MG63 (cell line): ENCODE measurements around the gene PXDC1. TPM values are rescaled to one million over a fixed set of nuclear protein-coding genes. Genes with fewer than 3 reads are reported as not detected.
A peak's percentile ranks its signal among the peaks of the same experiment; 100 is the strongest.
"Not testable (repeated sequence)": the region's sequence is repeated elsewhere in the genome, so short reads cannot be mapped to it uniquely, and the experiment has no call there.

Experiments
- DNase-seq: peaks from one replicate; pipeline ENCODE4 v3.0.0-alpha.2; 2020
- H3K27me3 ChIP-seq: fragments of 250-450 bp; sonication (Bioruptor Pico); 2 replicates; pipeline ENCODE4 v1.5.1; 2020; ENCODE audit warnings: mild to moderate bottlenecking, moderate library complexity
- H3K36me3 ChIP-seq: fragments of 250-450 bp; sonication (Bioruptor Pico); 2 replicates; pipeline ENCODE4 v1.5.1; 2020; ENCODE audit warnings: mild to moderate bottlenecking, moderate library complexity
- H3K4me3 ChIP-seq: fragments of 250-450 bp; sonication (Bioruptor Pico); 2 replicates; pipeline ENCODE4 v1.5.1; 2020; ENCODE audit warnings: mild to moderate bottlenecking, moderate library complexity
- H3K9me3 ChIP-seq: fragments of 250-450 bp; sonication (Bioruptor Pico); 2 replicates; pipeline ENCODE4 v1.5.1; 2020; ENCODE audit warnings: mild to moderate bottlenecking, moderate library complexity
- total RNA-seq: library from RNA; depleted of rRNA; stranded (reverse); fragments of >200 nt; shearing (Covaris generic); gene quantifications from 2 replicates; pipeline ENCODE4 v1.2.3, GENCODE V29; 2014; ENCODE audit warnings: low replicate concordance

The PXDC1 gene
- total RNA-seq, 1 experiment from 2014 or later, result 71.9 TPM

DNA sequence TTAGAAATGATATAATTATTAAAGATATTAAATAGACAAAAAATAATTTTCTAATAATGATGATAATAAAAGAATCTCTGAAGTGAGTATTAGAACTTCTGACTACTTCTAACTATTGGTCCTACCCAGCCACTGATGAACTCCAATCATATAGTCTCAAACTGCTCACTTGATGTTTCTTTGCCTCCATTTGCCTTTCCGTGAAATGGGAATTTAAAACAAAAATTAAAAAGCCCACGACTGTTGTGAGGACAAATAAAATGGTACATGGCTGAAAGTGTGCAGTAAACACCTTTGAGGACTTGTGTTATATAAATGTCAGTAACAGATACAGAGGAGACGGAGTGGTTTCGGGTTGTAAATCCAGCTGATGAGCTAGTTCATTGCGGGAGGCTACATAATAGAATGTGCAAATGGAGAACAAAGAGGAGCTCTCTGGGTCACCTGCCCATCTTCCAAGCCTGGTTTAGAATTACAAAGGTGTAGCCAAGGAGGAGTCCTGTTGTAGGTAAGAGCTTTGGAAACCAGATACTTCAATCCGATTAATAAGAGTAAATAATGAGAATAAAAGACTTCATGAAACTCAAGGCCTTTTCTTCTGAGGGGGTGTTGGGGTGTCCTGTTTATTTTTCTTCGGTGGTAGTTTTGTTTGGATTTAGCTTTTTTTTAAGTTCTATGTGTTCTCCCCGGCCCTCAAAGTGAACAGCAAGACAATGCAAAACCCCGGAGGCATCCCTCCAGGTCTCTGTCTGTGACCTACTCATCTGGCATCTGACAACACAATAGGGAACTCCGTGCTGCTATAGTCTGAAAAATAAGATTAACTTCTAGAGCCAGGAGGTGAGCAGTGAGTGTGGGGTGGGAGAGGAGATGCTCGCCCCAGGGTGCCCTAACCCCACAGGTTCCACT is 4.4 kb upstream of the PXDC1 start:
- no peaks in the 10 kb centered on the region for H3K9me3 ChIP-seq
- no peak for DNase-seq
- H3K4me3 ChIP-seq, result no peak overlapping the region
- no peaks in the 10 kb centered on the region for H3K27me3 ChIP-seq
- H3K36me3 ChIP-seq, result no peaks in the 10 kb centered on the region

DNA sequence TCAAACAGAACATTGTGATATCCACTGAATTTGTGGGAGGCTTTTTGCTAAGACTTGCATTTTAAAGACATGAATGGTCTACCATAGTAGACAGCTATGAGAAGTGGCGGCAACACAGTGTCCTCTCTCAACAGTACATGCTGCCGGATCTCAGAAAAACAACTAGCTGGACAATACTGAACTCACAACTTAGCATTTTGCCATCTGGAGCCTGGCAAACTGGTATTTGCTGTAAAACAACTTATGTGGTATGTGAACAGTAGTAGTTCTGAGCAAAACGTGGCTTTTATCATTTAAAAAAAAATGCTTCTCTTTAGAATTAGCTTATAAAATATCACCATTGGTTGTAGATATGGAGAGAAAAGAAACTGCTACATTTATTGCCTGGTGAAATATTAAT is 3.3 kb upstream of the PXDC1 start:
- H3K27me3 ChIP-seq, result no peaks in the 10 kb centered on the region
- no peak overlapping the region for H3K4me3 ChIP-seq
- no peak for DNase-seq
- H3K36me3 ChIP-seq, result peaks cover under 1% of the 10 kb centered on the region
- no peaks in the 10 kb centered on the region for H3K9me3 ChIP-seq

DNA sequence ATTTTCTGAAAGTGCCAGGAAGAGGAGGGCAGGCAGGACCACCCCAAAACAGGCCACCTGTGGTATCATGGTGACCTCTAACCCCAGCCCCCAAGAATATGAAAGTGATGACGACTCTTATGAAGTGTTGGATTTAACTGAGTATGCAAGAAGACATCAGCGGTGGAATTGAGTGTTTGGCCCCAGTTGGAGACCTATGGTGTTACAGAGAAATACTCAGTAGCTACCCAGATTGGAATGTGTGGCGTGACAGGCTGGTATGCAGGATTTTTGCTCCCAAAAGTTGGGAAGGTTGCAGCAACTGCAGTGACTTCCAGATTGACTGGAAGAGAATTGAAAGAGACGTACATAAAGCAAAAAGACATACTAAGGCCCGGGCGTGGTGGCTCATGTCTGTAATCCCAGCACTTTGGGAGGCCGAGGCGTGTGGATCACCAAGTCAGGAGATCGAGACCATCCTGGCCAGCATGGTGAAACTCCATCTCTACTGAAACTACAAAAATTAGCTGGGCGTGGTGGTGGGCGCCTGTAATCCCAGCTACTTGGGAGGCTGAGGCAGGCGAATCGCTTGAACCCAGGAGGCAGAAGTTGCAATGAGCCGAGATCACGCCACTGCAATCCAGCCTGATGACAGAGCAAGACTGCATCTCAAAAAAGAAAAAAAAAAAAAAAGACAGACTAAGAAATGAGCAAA is 2.7 kb upstream of the PXDC1 start:
- not testable (repeated sequence) for DNase-seq, H3K9me3 ChIP-seq, H3K36me3 ChIP-seq, H3K4me3 ChIP-seq, H3K27me3 ChIP-seq

DNA sequence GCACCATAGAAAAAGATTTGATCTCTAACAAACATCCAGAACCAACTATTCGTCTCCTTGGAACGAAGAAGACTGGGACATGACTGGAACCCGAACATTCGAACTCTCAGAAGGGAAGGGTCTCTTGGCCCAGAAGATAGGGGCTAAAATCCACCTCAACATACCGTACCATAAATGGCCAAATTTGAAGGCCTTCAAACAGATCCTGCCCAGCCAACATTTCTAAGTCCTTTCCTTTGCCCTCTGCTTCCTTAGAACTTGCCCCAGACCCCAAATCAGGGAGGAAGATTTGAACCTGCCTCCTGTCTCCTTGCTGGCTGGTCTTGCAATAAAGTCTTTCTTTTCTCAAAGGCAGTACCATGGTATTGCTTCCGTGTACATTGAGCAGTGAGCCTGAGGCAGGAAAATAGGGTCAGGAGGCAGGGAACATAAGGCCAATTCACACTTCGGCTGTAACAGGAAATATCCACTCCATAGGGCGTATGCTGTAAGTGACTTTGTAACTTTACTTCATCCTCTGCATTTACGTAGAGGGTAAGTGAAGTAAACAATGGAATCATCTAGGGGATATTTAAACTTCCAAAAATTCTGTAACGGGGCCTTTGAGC is 1.8 kb upstream of the PXDC1 start:
- no peak overlapping the region for H3K4me3 ChIP-seq
- DNase-seq, result no peak

DNA sequence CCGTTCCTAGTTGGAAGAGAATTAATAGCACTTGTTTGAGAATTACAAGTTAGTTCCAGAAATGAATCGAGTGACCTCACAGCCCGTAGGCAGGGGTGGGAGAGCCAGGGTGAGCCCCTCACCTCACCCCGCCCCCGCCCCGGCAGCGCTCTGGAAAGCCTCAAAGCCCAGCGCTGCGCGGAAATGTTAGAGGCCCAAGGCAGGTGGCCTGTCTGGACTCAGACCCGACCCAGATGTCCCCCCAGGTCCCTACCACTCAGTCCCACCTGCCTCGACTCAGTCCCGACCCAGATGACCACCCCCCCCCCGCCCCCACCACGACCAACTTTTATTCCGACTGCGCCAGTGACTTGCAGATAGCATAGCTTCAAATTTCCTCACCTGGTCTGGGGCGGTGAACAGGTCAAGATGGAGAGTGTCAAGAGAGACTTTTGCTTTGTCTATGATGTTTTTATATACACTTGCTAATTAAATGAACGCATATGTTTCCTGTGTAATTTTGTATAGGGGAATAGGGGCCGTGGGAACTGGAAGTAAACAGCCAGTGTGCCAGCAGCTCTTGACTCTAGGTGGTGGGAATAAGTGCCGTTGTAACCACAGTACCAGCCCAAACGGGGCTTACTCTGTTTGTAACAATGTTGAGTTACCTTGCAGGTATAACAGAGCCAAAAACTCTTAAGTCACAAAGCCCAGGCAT is 1.2 kb upstream of the PXDC1 start:
- Histone ChIP-seq H3K27me3 (no peaks in the 10 kb centered on the region), H3K4me3 (peak overlapping the region; percentile 66), H3K9me3 (no peaks in the 10 kb centered on the region), H3K36me3 (peaks cover 14% of the 10 kb centered on the region)
- no peak for DNase-seq

More for the DNA sequence above, 1.8 kb upstream of the PXDC1 start:
- H3K27me3 ChIP-seq, result no peaks in the 10 kb centered on the region
- no peaks in the 10 kb centered on the region for H3K9me3 ChIP-seq
- H3K36me3 ChIP-seq, result peaks cover 7% of the 10 kb centered on the region

DNA sequence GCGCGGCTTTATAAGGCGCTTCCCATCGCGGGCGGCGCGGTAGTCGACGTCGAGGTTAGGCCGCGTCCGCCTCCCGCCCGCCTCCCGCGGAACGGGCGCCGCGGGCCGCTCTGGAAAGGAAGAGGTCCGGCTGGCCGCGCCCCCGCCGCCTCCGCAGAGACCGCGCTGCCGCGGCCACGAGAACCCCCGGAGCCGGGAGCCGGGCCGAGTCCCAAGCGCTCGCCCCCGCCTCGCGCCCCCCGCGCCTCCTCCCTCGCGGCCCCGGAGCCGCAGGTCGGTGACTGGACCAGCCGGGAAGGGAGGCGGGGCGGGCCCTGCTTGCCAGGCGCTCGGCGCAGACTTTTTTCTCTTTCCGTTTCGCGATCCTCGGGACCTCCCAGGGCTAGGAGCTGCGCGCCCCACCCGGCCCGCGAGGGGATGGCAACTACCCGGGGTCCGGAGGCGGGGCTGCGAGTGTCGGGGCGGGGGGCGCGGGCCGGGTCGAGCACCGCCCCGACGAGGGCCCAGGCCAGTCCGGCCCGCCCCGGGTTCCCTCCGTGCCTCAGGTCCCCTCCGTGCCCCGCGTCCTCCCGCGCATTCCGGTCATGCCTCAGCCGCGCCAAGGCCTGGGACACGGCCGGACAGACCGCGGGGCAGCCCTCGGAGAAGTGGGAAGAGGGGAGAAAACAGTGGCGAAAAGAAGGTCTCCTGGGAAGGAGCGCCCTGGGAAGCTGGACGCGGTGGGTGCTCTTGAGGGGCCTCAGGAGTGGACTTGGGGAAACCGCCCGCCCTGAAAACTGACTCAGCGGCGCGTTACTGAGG is 417 bp upstream of the PXDC1 start:
- Histone ChIP-seq H3K4me3 (peak overlapping the region; percentile 66), H3K9me3 (no peaks in the 10 kb centered on the region), H3K36me3 (peaks cover 18% of the 10 kb centered on the region), H3K27me3 (no peaks in the 10 kb centered on the region)
- peak; percentile 91 for DNase-seq

DNA sequence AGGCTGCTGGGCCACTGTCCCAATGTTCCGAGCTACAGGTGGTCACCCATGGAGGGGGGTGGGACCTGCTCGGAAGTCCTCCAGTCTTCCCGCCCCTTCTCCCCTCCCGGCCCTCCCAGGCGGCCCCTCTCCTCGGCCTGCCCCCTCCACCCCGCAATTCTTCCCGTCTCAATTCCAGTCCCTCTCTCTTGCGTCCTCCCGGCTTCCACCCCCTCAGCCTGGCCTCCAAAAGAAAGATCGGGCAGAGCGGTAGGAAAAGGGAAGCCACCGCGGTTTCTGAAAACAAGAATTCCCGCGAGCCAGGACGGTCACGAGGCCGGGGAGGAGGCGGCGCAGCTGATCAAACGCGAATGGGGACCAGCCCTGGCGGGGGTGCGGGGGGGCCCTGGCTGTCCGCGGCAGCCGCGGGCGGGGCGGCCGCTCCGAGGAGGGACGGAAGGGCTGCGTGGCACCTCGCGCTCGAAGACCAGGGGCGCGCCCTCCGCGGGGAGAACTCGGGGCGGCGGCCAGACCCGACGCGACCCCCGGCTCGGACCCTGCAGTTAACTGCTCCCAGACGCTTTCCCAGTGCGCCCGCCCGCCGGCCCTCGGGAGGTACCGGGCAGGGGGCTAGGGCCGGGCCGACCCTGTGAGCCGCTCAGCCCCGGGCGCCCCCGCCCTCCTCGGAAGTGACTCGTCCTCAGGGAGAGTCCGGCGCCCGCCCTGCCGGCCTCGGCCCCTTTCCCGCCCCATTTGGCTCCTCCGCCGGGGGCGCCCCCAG is 1.0 kb downstream of the PXDC1 start:
- peak overlapping the region; percentile 66 for H3K4me3 ChIP-seq
- peaks cover 26% of the 10 kb centered on the region for H3K36me3 ChIP-seq
- peak; percentile 66 for DNase-seq
- no peaks in the 10 kb centered on the region for H3K9me3 ChIP-seq
- no peaks in the 10 kb centered on the region for H3K27me3 ChIP-seq

DNA sequence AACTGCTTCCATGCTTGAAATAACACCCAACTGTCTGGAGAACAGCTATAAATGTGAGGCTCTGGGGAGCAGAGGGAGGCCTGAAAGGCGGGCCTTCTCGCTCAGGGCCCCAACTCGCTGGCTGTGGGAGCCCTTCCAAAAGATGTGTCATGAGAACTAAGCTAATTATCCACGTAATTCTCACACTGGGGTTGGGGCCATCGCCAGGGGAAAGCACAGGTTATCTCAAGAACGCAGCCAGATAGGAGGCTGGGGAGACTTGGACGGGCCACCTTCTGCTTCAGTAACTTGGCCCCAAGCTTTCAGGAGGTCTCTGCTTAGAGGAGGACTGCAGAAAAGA is 1.6 kb downstream of the PXDC1 start:
- Histone ChIP-seq H3K9me3 (no peaks in the 10 kb centered on the region), H3K27me3 (no peaks in the 10 kb centered on the region), H3K36me3 (peaks cover 32% of the 10 kb centered on the region), H3K4me3 (peak overlapping the region; percentile 66)
- DNase-seq, result peak; percentile 70

DNA sequence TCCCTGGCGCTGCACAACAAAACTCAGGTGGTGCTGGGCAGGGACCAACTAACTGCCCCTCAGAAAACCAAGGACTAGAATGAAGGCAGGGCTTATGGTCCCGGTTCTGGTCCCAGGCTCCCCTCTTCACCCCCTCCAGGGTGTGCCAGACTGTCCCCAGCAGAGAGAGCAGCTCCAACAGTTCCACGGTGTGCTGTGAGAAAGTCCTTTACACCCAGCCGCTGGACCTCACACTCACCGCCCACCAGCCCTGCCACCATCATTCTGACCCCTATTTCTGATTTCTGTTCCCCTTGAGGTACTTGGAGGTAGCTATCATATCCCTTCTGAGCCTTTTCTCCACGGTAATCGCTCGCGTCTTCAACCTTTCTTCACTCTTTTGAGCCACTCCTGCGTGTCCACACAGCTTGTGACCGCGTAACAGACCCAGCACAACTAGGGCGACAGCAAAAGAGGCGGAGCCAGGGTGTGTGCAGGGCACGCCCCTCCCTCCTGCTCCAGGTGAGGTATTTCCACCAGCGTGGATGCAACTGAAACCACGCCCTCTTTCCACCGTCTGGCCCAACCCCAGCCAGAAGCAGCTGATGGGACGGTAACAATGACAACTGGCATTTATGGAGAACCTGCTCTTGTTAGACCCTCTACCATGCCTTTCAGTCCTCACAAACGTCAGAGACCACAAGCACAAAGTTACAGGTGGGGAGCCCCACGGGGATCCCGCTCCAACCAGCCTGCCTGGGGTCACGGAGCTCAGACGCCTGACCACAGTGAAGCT is 2.3 kb downstream of the PXDC1 start:
- H3K36me3 ChIP-seq, result peaks cover 32% of the 10 kb centered on the region
- H3K27me3 ChIP-seq, result no peaks in the 10 kb centered on the region
- no peak for DNase-seq
- peak overlapping the region; percentile 66 for H3K4me3 ChIP-seq
- no peaks in the 10 kb centered on the region for H3K9me3 ChIP-seq

DNA sequence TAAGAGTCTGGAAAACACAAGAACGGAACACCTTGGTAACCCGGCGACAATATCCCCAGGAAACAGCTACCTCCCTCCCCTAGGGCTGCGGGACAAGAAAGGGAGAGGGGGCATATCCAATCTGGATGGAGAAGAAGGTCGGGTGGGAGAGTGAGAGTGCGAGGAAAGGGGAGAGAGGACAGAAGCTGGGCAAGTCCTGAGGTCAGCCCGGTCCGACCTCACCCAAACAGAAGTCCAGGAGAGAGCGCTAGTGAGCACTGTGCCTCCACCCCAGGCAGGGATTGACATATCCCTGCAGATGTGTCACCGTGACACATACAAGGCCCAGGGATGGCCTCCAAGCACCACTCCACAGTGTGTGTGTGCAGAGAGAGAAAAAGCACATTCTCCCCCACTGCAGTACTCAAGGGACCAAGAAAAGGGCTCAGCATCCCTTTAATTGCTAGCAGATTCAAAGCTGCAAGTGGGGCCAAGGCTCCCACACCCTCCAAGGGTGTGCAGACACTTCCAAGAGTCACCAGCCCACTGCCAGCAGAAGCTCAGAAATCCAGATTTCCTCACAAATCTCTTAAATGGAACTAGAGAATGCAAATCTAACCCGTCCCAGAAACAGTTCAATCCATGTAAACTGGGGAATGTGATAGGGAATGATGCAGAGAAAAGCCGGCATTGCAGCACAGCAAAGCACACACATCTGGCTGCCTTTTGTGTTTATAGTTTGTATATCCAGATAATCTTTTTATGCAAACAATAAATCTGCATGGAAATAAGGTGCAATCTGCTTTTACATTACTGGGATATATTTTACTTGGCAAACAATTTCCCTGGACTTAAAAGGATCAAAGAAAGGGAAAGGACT is 3.1 kb downstream of the PXDC1 start:
- no peaks in the 10 kb centered on the region for H3K9me3 ChIP-seq
- H3K36me3 ChIP-seq, result peaks cover 32% of the 10 kb centered on the region
- H3K4me3 ChIP-seq, result peak overlapping the region; percentile 66
- H3K27me3 ChIP-seq, result no peaks in the 10 kb centered on the region
- DNase-seq, result peak; percentile 80

DNA sequence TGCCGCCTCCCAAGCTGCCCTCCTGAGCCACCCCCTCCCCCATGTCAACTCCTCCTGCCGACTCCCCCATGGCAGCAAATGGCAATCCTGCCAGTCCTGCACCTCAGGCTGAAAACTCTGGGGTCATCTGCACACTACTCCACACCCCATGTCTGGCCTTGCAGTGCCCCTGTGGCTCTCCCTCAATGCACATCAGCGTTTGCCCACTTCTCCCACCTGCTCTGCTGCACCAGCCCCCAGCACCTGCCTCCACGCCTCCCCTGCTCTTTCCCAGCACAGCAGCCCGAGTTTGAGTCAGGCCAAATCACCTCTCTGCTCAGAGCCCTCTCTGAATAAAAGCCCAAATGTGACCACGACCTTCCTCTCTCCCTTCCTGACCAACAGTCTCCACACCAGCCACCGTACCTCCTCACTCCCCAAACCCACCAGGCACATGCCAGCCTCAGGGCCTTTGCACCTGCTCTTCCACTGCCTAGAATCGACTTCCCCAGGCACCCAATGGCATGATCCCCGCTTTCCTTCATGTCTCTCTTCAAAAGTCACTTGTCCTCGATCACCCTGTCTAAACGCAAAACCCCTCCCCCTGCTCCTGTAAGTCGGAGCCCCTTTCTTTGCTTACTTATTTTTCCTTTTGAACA is 4.3 kb downstream of the PXDC1 start:
- DNase-seq, result no peak
- Histone ChIP-seq H3K4me3 (no peak overlapping the region), H3K36me3 (peaks cover 33% of the 10 kb centered on the region), H3K27me3 (no peaks in the 10 kb centered on the region), H3K9me3 (no peaks in the 10 kb centered on the region)

DNA sequence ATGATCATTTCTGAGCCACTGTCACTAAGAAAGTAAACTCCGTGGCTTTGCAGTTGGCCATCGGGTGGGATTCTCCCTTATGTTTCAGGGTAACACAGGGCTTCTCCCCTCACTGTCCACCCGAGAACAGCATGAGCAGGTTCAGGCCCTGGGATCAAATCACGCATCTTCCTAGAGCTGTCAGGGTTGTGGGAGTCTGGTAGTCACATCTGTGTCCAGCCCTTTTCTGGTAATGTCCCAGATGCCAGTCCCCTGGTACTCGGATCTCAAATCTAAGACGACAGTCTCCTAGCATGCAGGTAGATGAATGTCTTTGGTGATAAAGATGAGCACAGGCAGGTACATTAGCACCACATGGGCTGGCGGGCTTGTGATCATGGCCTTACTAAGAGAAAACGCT is 4.8 kb downstream of the PXDC1 start:
- Histone ChIP-seq H3K9me3 (no peaks in the 10 kb centered on the region), H3K27me3 (no peaks in the 10 kb centered on the region), H3K4me3 (no peak overlapping the region), H3K36me3 (peaks cover 38% of the 10 kb centered on the region)
- no peak for DNase-seq

DNA sequence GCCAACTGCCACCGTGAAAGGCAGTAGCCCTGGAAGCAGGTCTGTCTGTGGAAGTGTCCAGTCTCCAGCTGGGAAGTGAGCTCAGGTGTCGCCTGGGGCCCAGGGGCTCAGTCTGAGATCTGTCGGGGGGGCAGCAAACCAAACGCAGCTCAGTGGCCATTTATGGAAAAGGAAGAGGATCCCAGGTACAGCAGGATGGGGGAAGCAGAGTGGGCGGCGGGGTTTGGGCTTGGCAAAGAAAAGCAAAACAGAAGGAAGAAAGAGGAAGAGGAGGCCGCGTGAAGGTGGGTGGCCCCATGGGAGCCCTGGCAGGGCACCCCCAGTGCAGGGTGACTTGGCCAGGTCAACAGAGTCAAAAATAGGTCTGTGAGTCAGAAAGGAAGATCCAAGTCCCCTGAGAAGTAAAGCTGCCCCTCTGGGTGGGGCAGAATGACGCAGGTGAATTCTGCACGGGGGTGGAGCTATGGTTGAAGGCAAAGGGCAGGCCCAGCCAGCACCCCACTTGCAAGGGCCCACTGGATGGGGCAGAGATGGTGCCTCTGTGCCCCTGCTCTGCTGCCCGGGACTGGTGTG is 5.3 kb downstream of the PXDC1 start:
- DNase-seq, result no peak
- H3K36me3 ChIP-seq, result peaks cover 43% of the 10 kb centered on the region
- no peak overlapping the region for H3K4me3 ChIP-seq
- H3K9me3 ChIP-seq, result no peaks in the 10 kb centered on the region
- H3K27me3 ChIP-seq, result no peaks in the 10 kb centered on the region
